Astrocyte (in vitro differentiated cells and primary cell): ENCODE results near the gene AMOTL2. TPM values are rescaled to one million over a fixed set of nuclear protein-coding genes. Genes with fewer than 3 reads are reported as not detected.

Experiments used
- DNase-seq: peaks from one replicate; pipeline ENCODE4 v3.0.0-alpha.2; 2010; ENCODE audit warnings: low read depth
- FAIRE-seq: peaks from 2 replicates; lab custom pipeline; 2011; peaks lifted over from hg19 to GRCh38; lab: Jason Lieb, UNC
- H2AFZ ChIP-seq: 2 replicates; pipeline ENCODE4 v1.6.0; 2012; ENCODE audit warnings: low read depth, low read length, inconsistent platforms
- H3K27ac ChIP-seq: 2 replicates; pipeline ENCODE4 v1.5.1; 2011; ENCODE audit warnings: low read depth, low read length, inconsistent platforms
- H3K27me3 ChIP-seq: 2 replicates; pipeline ENCODE4 v1.6.0; 2011; ENCODE audit warnings: low read length, inconsistent platforms; ENCODE audit not compliant: insufficient read depth
- H3K36me3 ChIP-seq: 2 replicates; pipeline ENCODE4 v1.5.1; 2011; ENCODE audit warnings: low read length, inconsistent platforms; ENCODE audit not compliant: insufficient read depth
- H3K4me1 ChIP-seq: 2 replicates; pipeline ENCODE4 v1.5.1; 2011; ENCODE audit warnings: low read length, inconsistent platforms; ENCODE audit not compliant: insufficient read depth
- H3K4me2 ChIP-seq: 2 replicates; pipeline ENCODE4 v1.6.0; 2012; ENCODE audit warnings: low read length, inconsistent platforms
- H3K4me3 ChIP-seq: 2 replicates; pipeline ENCODE4 v1.5.1; 2011; ENCODE audit warnings: low read depth, mild to moderate bottlenecking, low read length, inconsistent platforms; ENCODE audit not compliant: insufficient read depth
- H3K79me2 ChIP-seq: 2 replicates; pipeline ENCODE4 v1.6.0; 2012; ENCODE audit warnings: mild to moderate bottlenecking, low read length, inconsistent platforms; ENCODE audit not compliant: insufficient read depth
- H3K9ac ChIP-seq: 2 replicates; pipeline ENCODE4 v1.6.0; 2012; ENCODE audit warnings: mild to moderate bottlenecking, low read length, inconsistent platforms
- H3K9me3 ChIP-seq: 2 replicates; pipeline ENCODE4 v1.5.1; 2012; ENCODE audit warnings: low read depth, mild to moderate bottlenecking, low read length, inconsistent platforms; ENCODE audit not compliant: insufficient read depth
- H4K20me1 ChIP-seq: 2 replicates; pipeline ENCODE4 v1.6.0; 2012; ENCODE audit warnings: low read length, inconsistent platforms; ENCODE audit not compliant: insufficient read depth
- H3K27ac Mint-ChIP-seq: one replicate; pipeline ENCODE4 v1.8.0; 2021; ENCODE audit warnings: mild to moderate bottlenecking, mixed read lengths; ENCODE audit not compliant: unreplicated experiment
- H3K27me3 Mint-ChIP-seq: one replicate; pipeline ENCODE4 v1.8.0; 2021; ENCODE audit warnings: low read depth, mixed read lengths; ENCODE audit not compliant: unreplicated experiment
- H3K36me3 Mint-ChIP-seq: one replicate; pipeline ENCODE4 v1.8.0; 2021; ENCODE audit warnings: low read depth, mixed read lengths; ENCODE audit not compliant: unreplicated experiment
- H3K4me1 Mint-ChIP-seq: one replicate; pipeline ENCODE4 v1.8.0; 2021; ENCODE audit warnings: low read depth, mixed read lengths; ENCODE audit not compliant: unreplicated experiment
- H3K4me3 Mint-ChIP-seq: one replicate; pipeline ENCODE4 v1.8.0; 2021; ENCODE audit warnings: mild to moderate bottlenecking, moderate library complexity, mixed read lengths; ENCODE audit not compliant: unreplicated experiment
- H3K9me3 Mint-ChIP-seq: one replicate; pipeline ENCODE4 v1.8.0; 2021; ENCODE audit warnings: mild to moderate bottlenecking, mixed read lengths; ENCODE audit not compliant: unreplicated experiment
- CTCF ChIP-seq: IDR thresholded peaks from 2 replicates; pipeline ENCODE4 v1.5.1; 2011; ENCODE audit warnings: low read depth, mild to moderate bottlenecking, inconsistent platforms, low read length, moderate library complexity; ENCODE audit not compliant: insufficient read depth
- EZH2 ChIP-seq: IDR thresholded peaks from 2 replicates; pipeline ENCODE4 v1.6.1; 2012; ENCODE audit warnings: mild to moderate bottlenecking, low read length, inconsistent platforms; ENCODE audit not compliant: insufficient read depth
- total RNA-seq: library from RNA; stranded (reverse); gene quantifications from 2 replicates; pipeline ENCODE4 v1.2.1, GENCODE V29; 2021

The AMOTL2 gene
- total RNA-seq, 1 donor from 2014 or later = 197 TPM

- no peaks in the 10 kb centered on the region for H3K36me3 Mint-ChIP-seq
- no peak for FAIRE-seq
- no peak overlapping the region for H2AFZ ChIP-seq
Measured at GRCh38 chr3:134339331-134339730, 34.9 kb downstream of the AMOTL2 start.

GRCh38 chr3:134338516-134339261, 35.6 kb downstream of the AMOTL2 start:
- no peak for TF ChIP-seq CTCF
- no peak for TF ChIP-seq EZH2
- Histone ChIP-seq H2AFZ (no peak overlapping the region), H3K9ac (no peak overlapping the region), H4K20me1 (no peaks in the 10 kb centered on the region), H3K4me3 (no peak overlapping the region), H3K79me2 (no peaks in the 10 kb centered on the region), H3K27ac (no peak overlapping the region), H3K4me2 (no peak overlapping the region), H3K4me1 (peaks cover 20% of the 10 kb centered on the region), H3K27me3 (no peaks in the 10 kb centered on the region), H3K36me3 (no peaks in the 10 kb centered on the region), H3K9me3 (no peaks in the 10 kb centered on the region)
- Mint-ChIP-seq H3K4me3 (no peak overlapping the region), H3K27ac (peak overlapping the region; percentile 9), H3K9me3 (peaks cover 2% of the 10 kb centered on the region), H3K27me3 (no peaks in the 10 kb centered on the region), H3K36me3 (no peaks in the 10 kb centered on the region), H3K4me1 (peaks cover 44% of the 10 kb centered on the region)
- DNase-seq (no peak), FAIRE-seq (no peak)

More at GRCh38 chr3:134339331-134339730, 34.9 kb downstream of the AMOTL2 start:
- no peak for DNase-seq
- H3K9me3 ChIP-seq = no peaks in the 10 kb centered on the region
- Mint-ChIP-seq H3K27ac (no peak overlapping the region), H3K27me3 (no peaks in the 10 kb centered on the region), H3K4me1 (peaks cover 38% of the 10 kb centered on the region), H3K4me3 (no peak overlapping the region), H3K9me3 (peaks cover 2% of the 10 kb centered on the region)
- H3K4me3 ChIP-seq = no peak overlapping the region
- H3K27me3 ChIP-seq = no peaks in the 10 kb centered on the region
- TF ChIP-seq CTCF (no peak), EZH2 (no peak)
- no peak overlapping the region for H3K27ac ChIP-seq
- H3K9ac ChIP-seq = no peak overlapping the region
- H3K4me1 ChIP-seq = peaks cover 14% of the 10 kb centered on the region
- H3K4me2 ChIP-seq = no peak overlapping the region
- no peaks in the 10 kb centered on the region for H3K36me3 ChIP-seq
- H3K79me2 ChIP-seq = no peaks in the 10 kb centered on the region
- H4K20me1 ChIP-seq = no peaks in the 10 kb centered on the region

GRCh38 chr3:134338201-134338512, 36.1 kb downstream of the AMOTL2 start:
- Histone ChIP-seq H3K4me3 (no peak overlapping the region), H3K27me3 (no peaks in the 10 kb centered on the region), H3K9ac (no peak overlapping the region), H3K4me2 (no peak overlapping the region), H3K4me1 (peaks cover 25% of the 10 kb centered on the region), H4K20me1 (no peaks in the 10 kb centered on the region), H2AFZ (no peak overlapping the region), H3K79me2 (no peaks in the 10 kb centered on the region), H3K27ac (no peak overlapping the region), H3K9me3 (no peaks in the 10 kb centered on the region), H3K36me3 (no peaks in the 10 kb centered on the region)
- no peaks in the 10 kb centered on the region for H3K27me3 Mint-ChIP-seq
- H3K4me1 Mint-ChIP-seq = peaks cover 49% of the 10 kb centered on the region
- no peaks in the 10 kb centered on the region for H3K36me3 Mint-ChIP-seq
- peak overlapping the region; percentile 9 for H3K27ac Mint-ChIP-seq
- DNase-seq = no peak
- H3K4me3 Mint-ChIP-seq = no peak overlapping the region
- FAIRE-seq = no peak
- H3K9me3 Mint-ChIP-seq = peaks cover 2% of the 10 kb centered on the region
- TF ChIP-seq EZH2 (no peak), CTCF (no peak)
